ENCODE measurements around the gene LIFR.
"Not testable (repeated sequence)": the region's sequence is repeated elsewhere in the genome, so short reads cannot be mapped to it uniquely, and the experiment has no call there.

Gene LIFR

DNA sequence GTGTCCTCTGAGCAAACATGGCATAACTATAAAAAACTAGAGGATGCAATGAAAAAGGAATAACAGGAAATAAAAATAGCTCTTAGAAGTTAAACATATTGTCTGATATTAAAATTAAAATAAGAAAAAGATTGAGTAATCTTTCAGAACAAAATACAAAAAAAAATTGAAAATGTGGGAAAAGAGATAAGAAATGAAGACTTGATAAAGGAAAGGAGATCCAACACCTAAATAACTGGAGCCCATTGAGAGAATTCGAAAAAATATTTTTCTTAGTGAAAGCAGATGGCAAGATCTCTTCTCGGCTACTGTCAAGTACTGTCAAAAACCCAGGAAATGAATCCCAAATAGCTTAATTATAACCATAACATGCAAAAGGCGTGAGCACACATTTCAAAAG, 24.9 kb downstream of the LIFR start:
- DNase-seq = no peak
- no peak overlapping the region for H3K4me3 Mint-ChIP-seq
- no peaks in the 10 kb centered on the region for H3K4me1 Mint-ChIP-seq (ENCODE audit: low read depth)
- no peaks in the 10 kb centered on the region for H3K9me3 Mint-ChIP-seq
- H3K27me3 Mint-ChIP-seq = peaks cover 19% of the 10 kb centered on the region
- no peaks in the 10 kb centered on the region for H3K36me3 Mint-ChIP-seq (ENCODE audit: low read depth)
- no peak overlapping the region for H3K27ac Mint-ChIP-seq

DNA sequence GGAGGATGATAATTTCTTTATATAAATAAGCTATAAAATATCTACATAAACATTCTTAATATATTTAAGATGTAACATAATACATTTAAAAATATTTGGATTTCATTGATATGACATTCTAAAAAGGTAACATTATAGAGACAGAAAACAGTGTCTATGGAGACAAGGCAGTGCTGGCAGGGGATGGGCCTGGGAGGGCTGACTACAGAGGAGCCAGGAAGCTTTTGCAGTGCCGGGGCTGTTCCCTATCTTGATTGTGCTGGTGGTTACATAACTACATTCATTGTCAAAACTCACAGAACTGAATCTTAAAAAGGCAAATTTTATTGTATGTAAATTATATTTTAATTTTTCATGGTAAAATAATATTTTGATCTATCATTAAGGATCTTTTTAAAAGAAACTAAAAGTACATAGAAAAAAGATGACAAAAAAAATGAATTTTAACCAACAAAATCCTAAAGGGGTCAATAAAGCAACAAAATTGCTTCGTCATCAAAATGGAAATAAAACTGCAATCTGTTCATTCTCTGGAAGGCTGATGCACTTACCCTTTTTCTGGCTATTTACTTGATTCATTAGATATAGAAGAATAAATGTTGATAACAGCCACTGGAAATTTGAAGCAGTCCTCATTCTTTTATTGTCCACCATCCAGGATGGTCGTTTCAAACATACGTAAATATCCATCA, 26.3 kb downstream of the LIFR start:
- no peak overlapping the region for H3K4me3 Mint-ChIP-seq
- peaks cover 26% of the 10 kb centered on the region for H3K27me3 Mint-ChIP-seq
- no peaks in the 10 kb centered on the region for H3K9me3 Mint-ChIP-seq
- no peak for DNase-seq
- H3K4me1 Mint-ChIP-seq (ENCODE audit: low read depth) = no peaks in the 10 kb centered on the region
- no peaks in the 10 kb centered on the region for H3K36me3 Mint-ChIP-seq (ENCODE audit: low read depth)
- no peak overlapping the region for H3K27ac Mint-ChIP-seq

DNA sequence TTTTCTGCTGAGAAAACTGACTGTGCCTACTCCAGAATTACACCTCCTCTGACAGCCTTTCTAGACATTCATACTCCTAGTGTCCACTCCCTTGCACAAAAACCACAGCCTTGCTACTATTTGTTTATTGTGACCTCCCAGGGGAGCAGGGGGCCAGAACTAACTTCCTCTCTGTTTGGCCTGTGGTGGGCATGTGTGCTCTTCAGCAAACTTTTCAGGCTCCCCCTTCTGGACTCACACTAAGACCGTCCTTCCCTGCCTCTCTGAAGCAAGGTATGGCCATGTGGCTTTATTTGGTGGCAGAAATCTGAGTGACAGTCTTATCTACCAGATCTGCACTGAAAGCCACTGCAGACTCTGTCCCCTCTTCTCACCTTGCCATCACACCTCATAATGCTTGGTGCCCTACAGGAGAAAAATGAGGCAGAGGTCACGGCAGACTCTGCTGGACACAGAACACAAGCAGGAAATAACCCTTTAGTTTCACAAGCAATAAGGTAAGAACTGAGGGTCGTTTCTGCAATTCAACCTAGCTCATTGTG, 28.2 kb downstream of the LIFR start:
- no peak for DNase-seq
- Mint-ChIP-seq H3K36me3 (ENCODE audit: low read depth) (no peaks in the 10 kb centered on the region), H3K27me3 (peaks cover 37% of the 10 kb centered on the region), H3K27ac (no peak overlapping the region), H3K9me3 (no peaks in the 10 kb centered on the region), H3K4me3 (no peak overlapping the region), H3K4me1 (ENCODE audit: low read depth) (no peaks in the 10 kb centered on the region)

DNA sequence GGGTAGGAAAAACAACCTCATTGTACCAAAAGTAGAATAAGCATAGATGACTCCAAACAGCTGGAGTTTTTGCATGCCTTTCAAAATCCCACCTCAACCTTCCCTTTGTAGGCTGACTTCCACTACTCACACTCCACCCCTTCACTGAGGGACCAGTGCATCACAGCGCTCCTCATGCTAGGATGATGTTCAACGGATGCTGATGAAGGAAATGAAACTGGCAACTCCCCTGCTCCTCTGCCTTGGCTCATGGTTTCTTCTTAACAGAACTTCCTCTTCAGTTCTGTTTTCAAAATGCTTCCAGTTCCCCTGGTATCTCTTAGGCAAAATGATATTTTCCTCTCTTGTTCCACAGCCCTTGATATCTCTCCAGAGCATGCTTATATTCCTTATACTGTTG, 29.0 kb downstream of the LIFR start:
- H3K9me3 Mint-ChIP-seq = no peaks in the 10 kb centered on the region
- no peak overlapping the region for H3K27ac Mint-ChIP-seq
- DNase-seq = no peak
- H3K4me1 Mint-ChIP-seq (ENCODE audit: low read depth) = no peaks in the 10 kb centered on the region
- H3K36me3 Mint-ChIP-seq (ENCODE audit: low read depth) = no peaks in the 10 kb centered on the region
- H3K27me3 Mint-ChIP-seq = peaks cover 37% of the 10 kb centered on the region
- no peak overlapping the region for H3K4me3 Mint-ChIP-seq

DNA sequence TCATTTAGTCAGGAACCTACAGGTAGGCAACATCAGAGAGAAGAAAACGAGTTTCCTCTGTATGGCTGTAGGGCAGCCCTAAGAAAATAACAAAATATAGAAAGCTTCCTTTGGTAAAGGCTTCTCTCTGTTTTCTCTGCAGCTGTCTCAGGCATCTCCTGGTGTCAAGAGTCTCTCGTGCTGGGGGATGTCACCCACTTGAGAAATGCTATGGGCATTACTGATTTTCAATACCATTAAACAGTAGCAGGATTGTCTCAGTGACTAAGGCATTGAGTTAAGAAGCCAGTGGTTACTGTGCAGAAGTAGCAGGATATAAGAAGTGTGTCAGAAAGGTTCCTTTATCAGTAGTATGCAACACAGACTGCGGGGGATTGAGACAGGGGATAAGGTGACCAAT, 32.4 kb downstream of the LIFR start:
- H3K4me1 Mint-ChIP-seq (ENCODE audit: low read depth) = no peaks in the 10 kb centered on the region
- DNase-seq = no peak
- no peaks in the 10 kb centered on the region for H3K9me3 Mint-ChIP-seq
- peaks cover 43% of the 10 kb centered on the region for H3K27me3 Mint-ChIP-seq
- H3K4me3 Mint-ChIP-seq = no peak overlapping the region
- no peaks in the 10 kb centered on the region for H3K36me3 Mint-ChIP-seq (ENCODE audit: low read depth)
- no peak overlapping the region for H3K27ac Mint-ChIP-seq

DNA sequence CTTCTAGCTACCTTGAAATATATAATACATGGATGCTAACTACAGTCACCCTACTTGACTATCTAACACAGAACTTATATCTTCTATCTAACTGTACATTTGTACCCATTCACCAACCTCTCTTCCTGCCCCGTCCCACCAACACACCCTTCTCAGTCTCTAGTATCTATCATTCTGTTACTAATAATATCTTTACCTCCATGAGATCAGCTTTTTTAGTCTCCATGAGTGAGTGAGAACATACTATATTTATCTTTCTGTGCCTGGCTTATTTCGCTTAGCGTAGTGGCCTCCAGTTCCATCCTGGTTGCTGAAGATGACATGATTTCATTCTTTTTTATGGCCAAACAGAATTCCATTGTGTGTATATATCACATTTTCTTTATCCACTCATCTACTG, 37.0 kb downstream of the LIFR start:
- no peak overlapping the region for H3K4me3 Mint-ChIP-seq
- H3K27me3 Mint-ChIP-seq = peaks cover 17% of the 10 kb centered on the region
- H3K36me3 Mint-ChIP-seq (ENCODE audit: low read depth) = no peaks in the 10 kb centered on the region
- H3K4me1 Mint-ChIP-seq (ENCODE audit: low read depth) = no peaks in the 10 kb centered on the region
- no peak for DNase-seq
- no peaks in the 10 kb centered on the region for H3K9me3 Mint-ChIP-seq
- no peak overlapping the region for H3K27ac Mint-ChIP-seq

DNA sequence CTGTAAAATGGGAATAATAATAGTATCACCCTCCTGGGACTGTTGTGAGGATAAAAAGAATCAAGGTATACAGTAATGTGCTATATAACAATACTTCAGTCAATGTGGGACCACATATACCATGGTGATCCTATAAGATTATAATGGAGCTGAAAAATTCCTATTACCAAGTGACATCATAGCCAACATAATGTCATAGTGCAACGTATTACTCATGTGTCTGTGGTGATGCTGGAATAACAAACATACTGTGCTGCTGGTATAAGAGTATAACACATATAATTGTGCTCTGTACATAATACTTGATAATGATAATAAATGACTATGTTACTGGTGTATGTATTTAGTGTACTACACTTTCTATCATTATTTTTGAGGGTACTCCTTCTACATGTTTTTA, 38.1 kb downstream of the LIFR start:
- Mint-ChIP-seq H3K36me3 (ENCODE audit: low read depth) (no peaks in the 10 kb centered on the region), H3K4me1 (ENCODE audit: low read depth) (no peaks in the 10 kb centered on the region), H3K4me3 (no peak overlapping the region), H3K9me3 (no peaks in the 10 kb centered on the region), H3K27me3 (peaks cover 18% of the 10 kb centered on the region), H3K27ac (no peak overlapping the region)
- DNase-seq = no peak

DNA sequence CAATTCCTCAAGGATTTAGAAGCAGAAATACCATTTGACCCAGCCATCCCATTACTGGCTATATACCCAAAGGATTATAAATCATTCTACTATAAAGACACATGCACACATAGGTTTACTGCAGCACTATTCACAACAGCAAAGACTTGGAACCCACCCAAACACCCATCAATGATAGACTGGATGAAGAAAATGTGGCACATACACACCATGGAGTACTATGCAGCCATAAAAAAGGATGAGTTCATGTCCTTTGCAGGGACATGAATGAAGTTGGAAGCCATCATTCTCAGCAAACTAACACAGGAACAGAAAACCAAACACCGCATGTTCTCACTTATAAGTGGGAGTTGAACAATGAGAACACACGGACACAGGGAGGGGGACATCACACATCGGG, 39.8 kb downstream of the LIFR start:
- not testable (repeated sequence) for H3K27ac Mint-ChIP-seq; H3K36me3 Mint-ChIP-seq (ENCODE audit: low read depth); H3K4me3 Mint-ChIP-seq; DNase-seq; H3K9me3 Mint-ChIP-seq; H3K4me1 Mint-ChIP-seq (ENCODE audit: low read depth)
- H3K27me3 Mint-ChIP-seq = peaks cover 19% of the 10 kb centered on the region

DNA sequence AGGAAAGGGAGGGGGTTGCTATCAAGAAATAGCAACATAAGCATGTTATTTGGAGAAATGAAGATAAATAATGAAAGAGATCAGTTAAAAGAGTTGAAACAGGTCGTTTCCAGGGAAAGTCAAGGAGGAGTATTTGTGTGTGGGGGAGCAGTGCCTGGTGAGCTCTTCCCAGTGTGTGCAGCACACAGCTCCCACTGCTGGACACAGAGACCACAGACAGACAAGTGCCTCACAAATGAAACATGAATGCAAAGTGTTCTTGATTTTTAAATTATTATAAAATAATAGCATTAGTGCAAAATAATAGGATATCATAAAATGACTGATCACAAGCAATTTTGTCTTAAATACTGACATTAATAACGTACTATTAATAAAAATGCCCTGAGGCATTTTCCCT, 40.8 kb downstream of the LIFR start:
- no peak for DNase-seq
- H3K4me1 Mint-ChIP-seq (ENCODE audit: low read depth) = no peaks in the 10 kb centered on the region
- no peaks in the 10 kb centered on the region for H3K9me3 Mint-ChIP-seq
- H3K27me3 Mint-ChIP-seq = peaks cover 17% of the 10 kb centered on the region
- H3K27ac Mint-ChIP-seq = no peak overlapping the region
- no peak overlapping the region for H3K4me3 Mint-ChIP-seq
- H3K36me3 Mint-ChIP-seq (ENCODE audit: low read depth) = no peaks in the 10 kb centered on the region

DNA sequence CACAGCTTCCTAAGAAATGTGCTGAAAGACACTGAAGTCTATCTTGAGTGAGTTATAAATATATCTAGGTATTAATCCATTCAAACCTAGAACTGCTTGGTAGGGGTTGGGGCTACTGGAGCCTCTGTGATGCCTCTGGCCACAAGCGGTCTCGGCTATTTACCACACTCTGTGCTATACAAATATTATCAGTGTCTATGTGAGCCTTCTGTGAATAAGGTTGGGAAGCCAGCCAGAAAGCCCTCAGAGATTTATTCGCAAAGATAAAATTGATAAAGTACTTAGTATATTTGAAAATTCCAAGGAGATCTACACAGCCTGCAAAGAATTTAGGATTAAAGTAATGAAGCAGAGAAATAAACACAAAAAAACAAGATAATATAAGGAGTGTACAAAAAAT, 41.4 kb downstream of the LIFR start:
- no peak overlapping the region for H3K4me3 Mint-ChIP-seq
- no peaks in the 10 kb centered on the region for H3K4me1 Mint-ChIP-seq (ENCODE audit: low read depth)
- H3K27me3 Mint-ChIP-seq = peaks cover 17% of the 10 kb centered on the region
- no peaks in the 10 kb centered on the region for H3K9me3 Mint-ChIP-seq
- no peak overlapping the region for H3K27ac Mint-ChIP-seq
- DNase-seq = no peak
- H3K36me3 Mint-ChIP-seq (ENCODE audit: low read depth) = no peaks in the 10 kb centered on the region

DNA sequence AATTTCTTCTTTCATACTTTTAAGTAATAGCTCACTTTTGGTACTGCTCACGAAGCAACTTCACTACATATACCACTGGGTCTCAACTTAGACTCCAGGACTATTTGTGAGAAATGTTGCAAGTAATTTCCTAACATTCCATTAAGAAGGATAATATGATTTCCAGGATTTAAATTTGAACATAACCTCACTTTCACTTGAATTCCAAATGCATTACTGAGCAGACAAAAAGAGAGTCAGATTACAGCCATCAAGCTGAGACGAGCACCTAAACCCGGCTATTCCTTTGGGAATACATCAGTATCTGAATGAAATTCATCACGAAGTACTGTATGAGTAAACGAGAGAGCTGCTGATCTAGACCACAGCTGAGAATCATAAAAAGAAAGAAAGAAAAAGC, 47.3 kb downstream of the LIFR start:
- H3K27me3 Mint-ChIP-seq = peaks cover 20% of the 10 kb centered on the region
- no peaks in the 10 kb centered on the region for H3K9me3 Mint-ChIP-seq
- no peak overlapping the region for H3K27ac Mint-ChIP-seq
- H3K4me3 Mint-ChIP-seq = no peak overlapping the region
- H3K4me1 Mint-ChIP-seq (ENCODE audit: low read depth) = no peaks in the 10 kb centered on the region
- no peak for DNase-seq
- H3K36me3 Mint-ChIP-seq (ENCODE audit: low read depth) = no peaks in the 10 kb centered on the region

DNA sequence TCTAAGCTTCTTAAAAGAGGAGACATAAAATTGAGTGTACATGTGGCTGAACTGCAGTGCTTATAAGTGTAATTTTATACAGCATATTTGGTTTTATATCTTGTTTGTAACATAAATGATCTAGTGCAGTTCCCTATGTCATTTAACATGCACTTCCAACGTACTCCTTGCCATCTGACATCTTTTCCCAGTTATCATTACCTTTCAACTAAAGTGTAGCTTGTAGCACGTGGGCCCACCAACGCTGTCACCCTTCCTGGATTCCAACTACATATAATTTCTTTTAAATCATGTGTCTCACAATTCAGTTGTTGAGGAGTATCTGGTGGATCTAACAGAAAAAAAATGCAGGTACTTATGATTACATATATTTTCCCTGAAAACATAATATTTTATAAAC, 50.1 kb downstream of the LIFR start:
- no peak overlapping the region for H3K27ac Mint-ChIP-seq
- H3K27me3 Mint-ChIP-seq = peaks cover 8% of the 10 kb centered on the region
- no peaks in the 10 kb centered on the region for H3K36me3 Mint-ChIP-seq (ENCODE audit: low read depth)
- no peaks in the 10 kb centered on the region for H3K4me1 Mint-ChIP-seq (ENCODE audit: low read depth)
- no peaks in the 10 kb centered on the region for H3K9me3 Mint-ChIP-seq
- DNase-seq = no peak
- no peak overlapping the region for H3K4me3 Mint-ChIP-seq

DNA sequence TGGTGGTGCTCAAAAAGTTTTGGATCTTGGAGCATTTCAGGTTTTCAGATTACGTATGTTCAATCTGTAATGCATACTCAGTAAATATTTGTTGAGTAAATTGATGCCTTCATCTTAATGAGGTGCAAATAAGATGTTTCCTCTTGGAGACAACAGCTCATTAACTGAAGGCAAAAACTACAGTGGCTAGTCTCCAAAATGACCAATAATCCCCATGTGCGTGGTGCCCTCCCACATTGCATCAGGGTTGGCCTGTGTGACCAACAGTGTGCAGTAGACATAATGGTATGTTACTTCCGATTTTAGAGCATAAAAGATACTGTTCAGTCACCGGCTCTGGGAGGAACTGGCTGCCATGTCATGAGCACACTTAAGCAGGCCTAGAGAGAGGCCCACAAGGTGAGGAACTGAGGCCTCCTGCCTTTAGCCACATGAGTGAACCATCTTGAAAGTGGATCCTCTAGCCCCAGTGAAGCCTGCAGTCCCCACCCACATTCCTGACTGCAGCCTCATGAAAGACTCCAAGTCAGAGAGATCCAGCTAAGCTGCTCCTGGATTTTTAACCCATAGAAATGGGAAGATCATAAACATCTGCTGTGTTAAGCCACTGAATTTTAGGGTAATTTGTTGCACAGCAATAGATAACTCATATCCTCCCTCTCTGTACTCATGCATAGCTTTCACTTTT, 55.7 kb downstream of the LIFR start:
- H3K9me3 Mint-ChIP-seq = no peaks in the 10 kb centered on the region
- DNase-seq = no peak

DNA sequence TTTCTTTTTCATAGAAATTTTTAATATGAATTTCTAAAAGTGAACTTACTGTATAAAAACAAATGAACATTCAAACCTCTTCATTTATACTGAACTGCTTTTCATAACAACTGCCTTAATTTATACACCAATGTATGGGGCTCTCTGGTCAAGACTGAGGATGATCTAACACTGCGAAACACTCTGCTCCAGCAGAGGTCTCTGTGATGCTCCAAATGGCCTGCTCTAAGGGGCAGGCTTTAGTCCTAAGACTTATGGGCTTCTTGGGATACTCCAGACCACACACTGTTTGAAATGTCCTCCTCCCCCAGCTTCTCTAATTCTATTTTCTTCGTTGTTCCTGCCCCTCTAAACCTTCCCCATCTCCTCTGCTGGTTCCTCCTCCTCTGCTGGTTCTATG, 58.5 kb downstream of the LIFR start:
- Mint-ChIP-seq H3K27me3 (no peaks in the 10 kb centered on the region), H3K36me3 (ENCODE audit: low read depth) (no peaks in the 10 kb centered on the region), H3K4me3 (no peak overlapping the region), H3K9me3 (no peaks in the 10 kb centered on the region), H3K4me1 (ENCODE audit: low read depth) (no peaks in the 10 kb centered on the region), H3K27ac (no peak overlapping the region)
- DNase-seq = no peak

More for the DNA sequence above, 55.7 kb downstream of the LIFR start:
- Mint-ChIP-seq H3K36me3 (ENCODE audit: low read depth) (no peaks in the 10 kb centered on the region), H3K27ac (no peak overlapping the region), H3K27me3 (no peaks in the 10 kb centered on the region), H3K4me3 (no peak overlapping the region), H3K4me1 (ENCODE audit: low read depth) (no peaks in the 10 kb centered on the region)

DNA sequence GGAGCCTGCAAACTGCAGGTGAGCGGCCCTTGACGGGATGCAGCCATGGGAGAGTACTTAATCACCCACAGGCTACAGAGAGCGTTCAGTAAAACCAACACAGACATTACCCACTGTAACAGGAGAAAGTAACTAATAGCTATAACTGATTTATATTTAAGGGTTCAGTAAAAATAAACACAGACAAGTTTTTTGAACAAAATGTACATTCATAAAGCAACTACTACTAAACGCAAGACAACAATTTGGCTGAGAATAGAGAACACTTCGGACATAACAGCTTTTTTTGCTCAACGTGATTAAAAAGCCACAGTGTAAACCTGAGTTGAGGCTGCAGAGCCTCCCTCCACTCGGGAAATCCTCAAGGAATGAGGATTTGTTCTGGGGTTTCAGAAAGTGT, 61.7 kb downstream of the LIFR start:
- DNase-seq = no peak
- Mint-ChIP-seq H3K27me3 (peaks cover 18% of the 10 kb centered on the region), H3K27ac (no peak overlapping the region), H3K4me1 (ENCODE audit: low read depth) (no peaks in the 10 kb centered on the region), H3K4me3 (no peak overlapping the region), H3K36me3 (ENCODE audit: low read depth) (no peaks in the 10 kb centered on the region), H3K9me3 (no peaks in the 10 kb centered on the region)

Measured in activated T-cell treated with anti-CD3 and anti-CD28 coated beads, Interleukin-2, amount 50 U/mL, for 24 hours (primary cell).